MCF 10A (cell line): ENCODE measurements around the gene SNAP47. TPM values are rescaled to one million over a fixed set of nuclear protein-coding genes. Genes with fewer than 3 reads are reported as not detected.

ENCODE experiments used
- BruUV-seq: library from RNA; stranded (reverse); fragments of 400-500 nt; replicated peaks from 2 replicates; lab custom pipeline; 2021; lab: Mats Ljungman, UMichigan
- CTCF ChIA-PET: fragments of 300-600 bp; sonication (Branson Sonifier 250); formaldehyde crosslinking; extraction: SDS; loops from one replicate; lab custom pipeline; 2021; ENCODE audit warnings: antibody characterized with exemption, inconsistent platforms; lab: Yijun Ruan, JAX
- POLR2A ChIA-PET: fragments of 300-600, 350-650 bp; sonication (Branson Sonifier 250); formaldehyde crosslinking; extraction: SDS; loops from one replicate; lab custom pipeline; 2020; ENCODE audit warnings: antibody characterized with exemption, inconsistent platforms; lab: Yijun Ruan, JAX
- DNase-seq: peaks from one replicate; pipeline ENCODE4 v3.0.0-alpha.2; 2018; ENCODE audit not compliant: unreplicated experiment
- H3K27ac Mint-ChIP-seq: one replicate; pipeline ENCODE4 v1.8.0; 2022; ENCODE audit warnings: mild to moderate bottlenecking, low read depth, mixed read lengths; ENCODE audit not compliant: unreplicated experiment
- H3K27me3 Mint-ChIP-seq: one replicate; pipeline ENCODE4 v1.8.0; 2022; ENCODE audit warnings: mixed read lengths; ENCODE audit not compliant: insufficient read depth, unreplicated experiment
- H3K36me3 Mint-ChIP-seq: one replicate; pipeline ENCODE4 v1.8.0; 2022; ENCODE audit warnings: mild to moderate bottlenecking, moderate library complexity, mixed read lengths; ENCODE audit not compliant: insufficient read depth, unreplicated experiment
- H3K4me1 Mint-ChIP-seq: one replicate; pipeline ENCODE4 v1.8.0; 2022; ENCODE audit warnings: mixed read lengths; ENCODE audit not compliant: insufficient read depth, unreplicated experiment
- H3K4me3 Mint-ChIP-seq: one replicate; pipeline ENCODE4 v1.8.0; 2022; ENCODE audit warnings: mild to moderate bottlenecking, moderate library complexity, mixed read lengths; ENCODE audit not compliant: unreplicated experiment
- H3K9me3 Mint-ChIP-seq: one replicate; pipeline ENCODE4 v1.8.0; 2022; ENCODE audit warnings: mixed read lengths; ENCODE audit not compliant: unreplicated experiment
- CTCF ChIP-seq: fragments of 200-600 bp; IDR thresholded peaks from one replicate; pipeline ENCODE4 v1.8.0; 2022; ENCODE audit warnings: antibody characterized with exemption, mild to moderate bottlenecking; ENCODE audit not compliant: unreplicated experiment
- intact Hi-C: fragments of 100-400 bp; cut with micrococcal nuclease; formaldehyde crosslinking; loops from 2 replicates; pipeline ENCODE4 v1.14.1; 2022
- total RNA-seq: library from RNA; stranded (reverse); gene quantifications from 2 replicates; pipeline ENCODE4 v1.2.3, GENCODE V29; 2022

The SNAP47 gene
- total RNA-seq, 1 experiment from 2014 or later = 44.0 TPM

GRCh38 chr1:227761621-227762230 lies 26.5 kb downstream of the SNAP47 start:
- intact Hi-C loops = loop anchor here (1.0 to 5.0 kb wide), 3 partner anchors 44 to 311 kb away; no protein-coding TSS in a partner anchor
- TF ChIP-seq CTCF = no peak
- Mint-ChIP-seq H3K4me3 (no peak overlapping the region), H3K36me3 (peaks cover 64% of the 10 kb centered on the region), H3K27me3 (no peaks in the 10 kb centered on the region), H3K4me1 (peaks cover 68% of the 10 kb centered on the region), H3K27ac (no peak overlapping the region), H3K9me3 (no peaks in the 10 kb centered on the region)
- BruUV-seq = no TSS peak
- DNase-seq = no peak
- CTCF ChIA-PET = interaction anchor here (0.5 to 5.3 kb wide), 35 partner anchors 8 to 376 kb away, joined by 3 to 79 read pairs (median 4); partner anchors contain the start of genes JMJD4, SNAP47 and WNT9A
- POLR2A ChIA-PET = interaction anchor here (0.8 to 4.0 kb wide), 6 partner anchors 26 to 321 kb away, joined by 4 to 30 read pairs (median 8); partner anchors contain the start of genes ARF1, JMJD4 and SNAP47

GRCh38 chr1:227762231-227762911 lies 27.1 kb downstream of the SNAP47 start:
- intact Hi-C loops = loop anchor here (1.0 to 5.0 kb wide), 3 partner anchors 43 to 310 kb away; no protein-coding TSS in a partner anchor
- Mint-ChIP-seq H3K27ac (no peak overlapping the region), H3K9me3 (no peaks in the 10 kb centered on the region), H3K36me3 (peaks cover 66% of the 10 kb centered on the region), H3K4me3 (no peak overlapping the region), H3K27me3 (no peaks in the 10 kb centered on the region), H3K4me1 (peaks cover 74% of the 10 kb centered on the region)
- CTCF ChIA-PET = interaction anchor here (0.5 to 5.3 kb wide), 66 partner anchors 8 to 515 kb away, joined by 3 to 79 read pairs (median 4); partner anchors contain the start of genes JMJD4, SNAP47 and WNT9A
- POLR2A ChIA-PET = interaction anchor here (0.5 to 4.0 kb wide), 16 partner anchors 21 to 403 kb away, joined by 3 to 30 read pairs (median 4); partner anchors contain the start of genes ARF1, IBA57, JMJD4 and SNAP47
- peak; percentile 99 for TF ChIP-seq CTCF
- peak; percentile 93 for DNase-seq
- no TSS peak for BruUV-seq

GRCh38 chr1:227763246-227764018 lies 28.2 kb downstream of the SNAP47 start:
- peak overlapping the region; percentile 34 for H3K4me3 Mint-ChIP-seq

More at GRCh38 chr1:227763246-227764018, 28.2 kb downstream of the SNAP47 start:
- no peak for TF ChIP-seq CTCF
- CTCF ChIA-PET = interaction anchor here (0.5 to 5.3 kb wide), 53 partner anchors 10 to 660 kb away, joined by 3 to 79 read pairs (median 4); partner anchors contain the start of gene WNT9A
- POLR2A ChIA-PET = interaction anchor here (0.6 to 5.1 kb wide), 26 partner anchors 13 to 734 kb away, joined by 3 to 31 read pairs (median 4); partner anchors contain the start of genes ARF1, JMJD4, SNAP47 and WNT9A
- H3K27ac Mint-ChIP-seq = peak overlapping the region; percentile 87
- H3K27me3 Mint-ChIP-seq = no peaks in the 10 kb centered on the region
- no TSS peak for BruUV-seq
- intact Hi-C loops = loop anchor here (5.0 kb wide), 1 partner anchor 309 kb away; no protein-coding TSS in a partner anchor
- no peaks in the 10 kb centered on the region for H3K9me3 Mint-ChIP-seq
- peaks cover 68% of the 10 kb centered on the region for H3K4me1 Mint-ChIP-seq
- DNase-seq = no peak
- H3K36me3 Mint-ChIP-seq = peaks cover 66% of the 10 kb centered on the region
